CD4-positive, alpha-beta T cell treated with Interleukin-17A for 4 hours (primary cell): ENCODE measurements around the gene ZNF813.
"Not testable (repeated sequence)": the region's sequence is repeated elsewhere in the genome, so short reads cannot be mapped to it uniquely, and the experiment has no call there.

ENCODE experiments used
- DNase-seq: peaks from one replicate; pipeline ENCODE4 v3.0.0-alpha.2; 2020; ENCODE audit warnings: mixed read lengths

ZNF813 gene

DNA sequence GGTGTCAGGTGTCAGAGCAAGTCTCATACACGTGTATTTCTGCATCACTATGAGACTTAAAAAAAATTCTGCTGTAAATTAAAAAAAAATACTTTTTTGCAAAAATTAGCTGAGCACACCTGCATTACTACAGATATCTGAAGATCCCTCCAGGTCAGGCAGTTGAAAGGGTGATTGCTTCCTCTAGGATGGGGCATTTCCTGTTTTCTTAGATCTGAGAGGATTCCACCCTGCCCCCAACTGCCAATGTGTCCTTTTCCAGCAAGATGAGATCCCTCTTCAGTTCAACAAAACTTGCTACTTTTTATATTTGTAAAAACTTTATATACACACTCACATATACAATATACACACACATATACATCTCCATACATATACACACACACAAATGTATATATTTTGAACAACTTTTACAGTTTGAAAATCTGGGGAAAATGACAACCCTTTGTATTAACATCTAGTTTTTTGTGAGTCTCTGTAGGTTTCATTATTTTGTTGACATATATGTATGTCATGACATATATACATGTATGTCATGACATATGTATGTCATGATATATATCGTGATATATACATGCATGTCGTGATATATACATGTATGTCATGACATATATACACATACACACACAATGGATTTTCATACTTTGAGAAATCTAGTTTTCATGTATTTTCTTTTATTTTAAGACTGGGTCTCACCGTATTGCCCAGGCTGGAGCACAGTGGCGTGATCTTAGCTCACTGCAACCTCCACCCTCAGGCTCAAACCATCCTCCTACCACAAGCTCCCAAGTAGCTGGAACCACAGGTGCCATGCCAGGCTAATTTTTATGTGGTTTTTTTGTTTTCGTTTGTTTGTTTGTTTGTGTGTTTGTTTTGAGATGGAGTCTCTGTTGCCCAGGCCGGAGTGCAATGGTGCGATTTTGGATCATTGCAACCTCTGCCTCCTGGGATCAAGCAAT, 17.8 kb downstream of the ZNF813 start:
- DNase-seq = no peak

DNA sequence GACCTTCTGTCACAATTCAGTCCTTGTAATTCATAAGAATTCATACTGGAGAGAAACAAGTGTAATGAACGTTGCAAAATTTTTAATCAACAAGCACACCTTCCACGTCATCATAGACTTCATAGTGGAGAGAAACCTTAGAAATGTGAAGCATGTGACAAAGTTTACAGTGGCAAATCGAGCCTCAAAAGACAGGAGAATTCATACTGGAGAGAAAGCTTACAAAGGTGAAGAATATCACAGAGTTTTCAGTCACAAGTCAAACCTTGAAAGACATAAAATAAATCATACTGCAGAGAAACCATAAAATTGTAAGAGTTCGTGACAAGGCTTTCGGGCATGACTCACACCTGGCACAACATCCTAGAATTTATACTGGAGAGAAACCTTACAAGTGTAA, 24.6 kb downstream of the ZNF813 start:
- DNase-seq = no peak

DNA sequence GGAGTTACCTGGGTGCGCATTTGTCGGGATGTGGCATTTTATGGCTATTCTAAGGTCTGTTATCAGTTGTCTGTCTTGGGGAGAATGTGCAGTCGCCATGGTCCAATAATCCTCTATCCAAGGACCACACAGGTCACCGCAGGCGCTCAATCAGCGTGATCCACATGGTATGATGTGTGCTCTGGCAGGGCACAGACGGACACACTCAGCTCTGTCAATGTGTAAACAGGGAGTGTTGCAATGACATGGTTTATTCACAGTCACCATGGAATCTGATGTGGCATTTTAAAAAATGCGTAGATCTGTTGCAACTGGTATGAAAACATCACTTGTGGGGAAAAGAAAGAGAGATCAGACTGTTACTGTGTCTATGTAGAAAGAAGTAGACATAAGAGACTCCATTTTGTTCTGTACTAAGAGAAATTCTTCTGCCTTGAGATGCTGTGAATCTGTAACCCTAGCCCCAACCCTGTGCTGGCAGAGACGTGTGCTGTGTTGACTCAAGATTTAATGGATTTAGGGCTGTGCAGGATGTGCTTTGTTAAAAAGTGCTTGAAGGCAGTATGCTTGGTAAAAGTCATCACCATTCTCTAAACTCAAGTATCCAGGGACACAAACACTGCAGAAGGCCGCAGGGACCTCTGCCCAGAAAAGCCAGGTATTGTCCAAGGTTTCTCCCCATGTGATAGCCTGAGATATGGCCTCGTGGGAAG, 29.9 kb downstream of the ZNF813 start:
- not testable (repeated sequence) for DNase-seq

DNA sequence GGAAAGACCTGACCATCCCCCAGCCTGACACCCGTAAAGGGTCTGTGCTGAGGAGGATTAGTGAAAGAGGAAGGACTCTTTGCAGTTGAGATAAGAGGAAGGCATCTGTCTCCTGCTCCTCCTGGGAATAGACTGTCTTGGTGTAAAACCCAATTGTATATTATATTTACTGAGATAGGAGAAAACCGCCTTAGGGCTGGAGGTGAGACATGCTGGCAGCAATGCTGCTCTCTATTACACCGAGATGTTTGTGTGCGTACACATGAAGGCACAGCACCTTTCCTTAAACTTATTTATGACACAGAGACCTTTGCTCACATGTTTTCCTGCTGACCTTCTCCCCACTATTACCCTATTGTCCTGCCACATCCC, 30.5 kb downstream of the ZNF813 start:
- DNase-seq = not testable (repeated sequence)

DNA sequence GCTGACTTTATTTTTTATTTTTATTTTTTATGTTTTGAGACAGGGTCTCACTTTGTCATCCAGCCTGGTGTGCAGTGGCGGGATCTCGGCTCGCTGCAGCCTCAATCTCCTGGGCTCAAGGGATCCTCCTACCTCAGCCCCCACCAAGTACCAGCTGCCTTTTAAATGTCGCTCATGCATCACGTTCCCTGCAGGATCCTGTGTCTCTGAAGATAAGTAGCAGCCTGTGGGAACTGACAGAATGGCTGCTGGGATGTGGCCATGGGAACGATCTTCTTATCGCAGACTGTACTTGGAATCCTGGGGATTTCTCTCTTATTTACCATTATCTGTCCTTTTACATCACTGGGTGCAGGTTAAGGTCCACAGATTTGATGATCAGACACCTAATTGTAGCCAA, 35.6 kb downstream of the ZNF813 start:
- not testable (repeated sequence) for DNase-seq

DNA sequence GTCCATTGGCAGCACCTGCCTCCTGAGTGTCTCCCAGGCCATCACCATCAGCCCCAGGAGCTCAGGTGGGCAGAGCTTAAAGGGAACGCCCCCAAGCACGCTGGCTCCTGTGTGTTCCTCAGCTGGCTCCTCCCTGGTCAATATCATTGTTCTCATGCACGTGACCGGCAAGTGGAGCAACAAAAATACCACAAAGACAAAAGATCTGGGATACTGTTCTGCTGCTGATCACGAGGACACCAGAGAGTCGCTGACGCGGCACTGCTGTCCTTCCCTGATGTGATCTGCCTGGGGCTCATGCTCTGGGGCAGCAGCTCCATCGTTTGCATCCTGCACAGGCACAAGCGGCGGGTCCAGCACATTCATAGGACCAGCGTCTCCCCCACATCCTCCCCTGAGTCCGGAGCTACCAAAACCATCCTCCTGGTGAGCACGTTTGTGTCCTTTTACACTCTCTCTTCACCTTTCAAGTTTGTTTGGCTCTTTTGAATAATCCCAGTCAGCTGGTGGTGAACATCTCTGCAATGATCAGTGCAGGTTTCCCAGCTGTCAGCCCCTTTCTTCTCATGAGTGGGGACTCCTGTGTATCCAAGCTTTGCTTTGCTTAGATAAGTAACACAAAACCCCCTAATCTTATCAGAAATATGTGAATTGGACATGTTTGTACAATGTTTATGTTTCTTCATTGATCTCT, 36.3 kb downstream of the ZNF813 start:
- not testable (repeated sequence) for DNase-seq

DNA sequence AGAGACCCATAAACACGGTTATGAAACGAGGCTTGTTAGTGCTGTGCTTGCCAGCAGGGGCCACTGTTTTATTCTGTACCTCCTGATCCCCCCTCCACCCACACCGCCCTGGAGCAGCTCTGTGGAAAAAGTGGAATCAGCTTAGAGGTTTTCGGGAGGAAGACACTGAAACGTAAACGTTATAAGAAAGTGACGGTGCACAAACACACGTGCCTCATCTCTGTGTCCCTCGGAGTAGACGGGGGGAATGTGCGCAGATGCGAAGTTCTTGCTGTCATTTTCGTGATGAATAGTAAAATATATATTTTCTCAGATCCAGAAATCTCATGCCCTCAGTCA, 36.8 kb downstream of the ZNF813 start:
- DNase-seq = not testable (repeated sequence)

DNA sequence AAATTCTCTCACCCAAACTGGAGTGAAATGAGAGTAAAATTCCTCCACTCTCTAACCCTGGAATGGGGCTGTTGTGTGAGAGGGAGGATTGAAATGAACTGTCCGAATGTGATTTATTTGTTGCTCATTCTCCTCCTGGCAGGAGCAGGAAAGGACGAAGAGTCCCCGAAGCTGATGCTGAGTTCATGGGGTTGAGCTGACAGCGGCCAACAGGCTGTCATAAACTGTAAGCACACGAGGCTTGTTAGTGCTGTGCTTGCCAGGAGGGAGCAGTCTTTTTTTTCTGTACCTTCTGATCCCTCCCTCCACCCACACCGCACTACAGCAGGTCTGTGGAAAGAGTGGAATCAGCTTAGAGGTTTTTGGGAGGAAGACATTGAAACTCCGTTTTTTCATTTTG, 37.4 kb downstream of the ZNF813 start:
- no peak for DNase-seq

DNA sequence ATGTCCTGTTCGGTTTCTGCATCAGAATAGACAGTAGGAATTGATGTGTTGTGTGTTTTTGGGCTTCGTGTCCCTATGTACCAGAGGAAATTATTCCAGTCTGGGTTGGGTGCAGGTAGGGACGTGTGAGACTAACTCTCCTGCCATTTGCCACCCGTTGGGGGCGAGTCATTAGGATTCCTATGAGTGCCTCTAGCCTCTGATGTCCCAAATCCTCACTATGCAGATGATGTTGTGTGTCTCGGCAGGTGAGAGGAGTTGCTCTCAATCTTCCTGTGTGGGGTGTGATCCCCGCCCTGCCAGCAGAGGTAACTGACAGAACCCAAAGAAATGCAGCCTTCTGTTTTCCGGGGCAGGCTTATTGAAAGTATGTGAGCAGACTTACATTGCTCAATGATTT, 39.2 kb downstream of the ZNF813 start:
- DNase-seq = no peak

DNA sequence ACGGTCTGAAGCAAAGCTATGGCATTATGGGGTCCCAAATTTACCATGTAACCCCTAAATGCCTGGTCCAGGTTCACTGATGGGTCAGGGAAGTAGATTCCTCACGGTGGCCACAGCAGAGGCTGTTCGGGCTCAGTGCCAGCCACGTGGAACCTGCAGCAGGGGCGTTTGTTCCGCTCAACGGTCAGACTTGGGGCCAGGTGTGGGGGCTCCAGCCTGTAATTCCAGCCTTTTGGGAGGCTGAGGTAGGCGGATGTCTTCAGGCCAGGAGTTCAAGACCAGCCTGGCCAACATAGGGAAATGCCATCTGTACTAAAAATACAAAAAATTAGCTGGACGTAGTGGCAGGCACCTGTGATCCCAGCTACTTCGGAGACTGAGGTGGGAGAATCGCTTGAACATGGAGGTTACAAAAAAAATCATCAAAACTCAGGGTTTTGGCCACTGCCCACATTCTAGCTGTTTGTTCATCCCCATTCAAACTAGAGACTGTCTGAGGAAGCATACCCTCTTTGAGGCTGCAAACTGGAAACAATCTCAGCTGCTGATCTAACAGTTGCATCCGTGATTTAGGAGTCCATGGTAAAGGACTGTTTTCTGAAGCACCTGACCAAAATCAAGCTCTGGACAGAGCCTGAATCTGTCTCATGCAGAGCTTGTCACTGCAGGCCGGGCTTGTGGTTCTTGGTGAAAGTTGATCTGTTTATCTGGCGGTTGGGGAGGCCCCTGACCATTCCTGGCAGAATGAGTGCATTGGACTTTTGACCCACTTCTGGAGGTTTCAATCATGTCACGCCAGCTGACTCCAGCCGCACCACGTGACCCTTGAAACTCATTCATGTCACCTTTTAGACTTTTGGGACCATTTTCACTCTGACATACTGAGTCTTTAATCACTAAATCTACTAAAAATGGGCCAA, 40.2 kb downstream of the ZNF813 start:
- no peak for DNase-seq

DNA sequence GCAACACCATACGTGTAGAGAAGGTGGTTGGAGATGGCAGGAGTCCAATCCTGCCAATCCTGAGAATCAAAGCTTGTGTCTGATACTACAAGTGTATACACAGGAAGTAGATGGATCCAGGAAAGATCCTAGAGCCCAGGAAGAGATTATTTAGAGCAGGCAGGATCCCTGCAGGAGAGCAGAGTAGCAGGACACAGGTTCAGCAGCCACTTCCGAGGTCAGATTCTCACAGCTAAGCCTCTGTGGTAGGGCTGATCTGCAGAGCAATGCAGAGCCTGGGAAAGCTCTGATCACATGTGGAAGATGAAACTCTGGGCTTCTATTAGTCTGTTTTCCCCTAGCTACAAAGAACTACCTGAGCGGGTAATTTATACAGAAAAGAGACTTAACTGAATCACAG, 41.9 kb downstream of the ZNF813 start:
- DNase-seq = no peak

DNA sequence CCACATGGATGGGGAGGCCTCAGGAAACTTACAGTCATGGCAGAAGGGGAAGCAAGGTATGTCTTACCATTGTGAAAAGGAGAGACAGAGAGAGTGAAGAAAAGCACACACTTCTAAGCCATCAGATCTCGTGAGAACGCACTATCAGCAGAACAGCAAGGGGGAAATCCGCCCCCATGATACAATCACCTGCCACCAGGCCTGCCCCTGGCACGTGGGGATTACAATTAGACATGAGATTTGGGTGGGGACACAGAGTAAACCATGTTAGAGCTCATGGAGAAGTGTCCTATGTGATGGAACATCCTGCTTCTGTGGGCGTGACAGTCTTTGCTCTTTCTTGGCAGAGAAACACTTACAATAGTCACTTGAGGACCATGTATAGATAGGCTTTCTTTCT, 42.3 kb downstream of the ZNF813 start:
- no peak for DNase-seq

DNA sequence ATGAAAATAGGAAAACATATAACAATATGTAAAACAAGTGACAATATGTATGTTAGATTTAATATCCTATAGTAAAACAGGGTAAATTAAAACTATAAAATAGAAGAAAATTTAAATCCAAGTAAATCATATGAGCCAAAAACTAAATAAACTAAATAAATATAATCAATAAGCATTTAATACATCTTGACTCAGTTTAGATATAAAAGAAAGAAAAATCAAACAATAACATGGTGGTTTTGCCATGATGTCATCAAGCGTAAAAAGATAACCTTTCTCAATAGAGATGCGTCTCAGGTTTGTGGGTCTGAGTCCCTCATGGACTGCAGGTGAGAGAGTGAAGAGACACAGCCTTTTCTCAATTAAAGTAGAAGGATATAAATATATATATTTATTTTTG, 43.8 kb downstream of the ZNF813 start:
- no peak for DNase-seq

DNA sequence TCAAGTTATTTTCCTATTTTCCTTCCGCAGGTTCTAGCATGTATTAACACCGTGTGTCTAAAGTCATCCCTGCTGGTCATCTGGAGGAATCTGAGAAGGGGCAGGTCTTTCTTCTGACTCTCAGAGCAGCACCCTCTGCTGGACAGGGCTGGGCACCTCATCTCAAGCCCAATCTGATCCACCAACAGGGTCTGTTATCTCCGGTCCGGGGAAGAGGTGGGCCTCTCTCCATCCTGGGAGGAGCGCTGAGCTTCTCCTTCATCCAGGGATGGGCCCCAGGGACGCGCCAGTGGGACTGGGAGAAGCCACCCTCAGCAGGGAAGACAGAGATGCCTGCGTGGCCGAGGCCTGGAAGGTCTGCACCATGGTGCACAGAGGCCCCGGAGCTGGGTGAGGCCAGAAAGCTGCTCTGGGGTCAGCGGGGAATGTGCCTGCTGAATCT, 44.4 kb downstream of the ZNF813 start:
- peak; percentile 66 for DNase-seq

DNA sequence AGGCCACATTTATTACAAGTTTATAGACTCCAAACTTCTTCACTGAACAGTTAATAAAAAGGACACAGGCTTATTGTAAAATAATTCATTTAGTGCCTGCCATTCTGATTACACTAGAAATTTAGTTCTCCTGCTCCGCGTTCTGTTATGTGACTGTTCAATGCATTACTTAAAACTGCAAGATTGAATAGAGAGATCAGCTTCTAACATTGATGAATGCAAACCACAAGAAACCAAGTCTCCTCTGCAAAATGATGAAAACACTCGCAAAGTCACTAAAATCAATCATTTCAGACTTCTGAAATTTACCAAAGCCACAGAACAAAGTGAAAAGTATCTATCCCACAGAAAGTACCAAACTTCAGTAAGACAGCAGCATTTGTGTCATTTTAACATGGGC, 47.5 kb downstream of the ZNF813 start:
- DNase-seq = not testable (repeated sequence)

DNA sequence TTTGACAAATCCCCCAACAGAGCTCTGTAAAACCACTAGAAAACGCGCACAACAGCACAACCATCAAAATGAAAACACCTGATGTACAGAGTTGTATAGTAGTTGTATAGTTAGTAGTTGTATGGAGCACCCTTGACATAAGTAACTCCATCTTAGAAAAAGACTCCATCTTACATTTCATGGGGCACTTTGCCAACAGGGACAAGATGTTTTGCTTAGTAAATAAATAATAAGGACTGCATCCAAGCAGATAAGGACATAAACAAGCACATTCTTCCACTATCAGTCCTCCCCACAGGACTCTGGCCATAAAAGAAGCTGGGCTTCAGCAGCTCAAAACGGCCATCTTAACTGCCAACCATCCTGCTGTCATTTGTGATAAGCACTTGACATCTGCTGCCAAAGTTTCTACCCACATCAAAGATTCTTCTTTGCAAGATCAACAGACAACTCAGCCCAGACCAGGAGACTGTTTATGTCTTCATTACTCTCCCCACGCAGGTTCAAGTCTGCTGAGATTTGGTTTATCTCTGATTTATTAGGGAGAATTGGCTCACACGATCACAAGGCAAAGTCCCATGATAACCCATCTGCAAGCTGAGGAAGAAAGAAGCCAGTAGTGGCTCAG, 49.7 kb downstream of the ZNF813 start:
- no peak for DNase-seq

DNA sequence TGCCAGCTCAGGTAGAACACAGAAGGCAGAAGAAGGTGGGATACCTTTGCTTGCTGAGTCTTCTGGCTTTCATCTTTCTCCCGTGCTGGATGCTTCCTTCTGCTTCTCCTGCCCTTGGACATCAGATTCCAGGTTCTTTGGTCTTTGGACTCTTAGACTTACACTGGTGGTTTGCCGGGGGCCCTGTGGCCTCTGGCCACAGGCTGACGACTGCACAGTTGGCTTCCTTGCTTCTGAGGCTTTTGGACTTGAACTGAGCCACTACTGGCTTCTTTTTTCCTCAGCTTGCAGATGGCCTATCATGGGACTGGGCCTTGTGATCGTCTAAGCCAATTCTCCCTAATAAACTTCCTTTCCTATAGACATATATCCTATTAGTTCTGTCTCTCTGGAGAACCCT, 50.6 kb downstream of the ZNF813 start:
- no peak for DNase-seq

DNA sequence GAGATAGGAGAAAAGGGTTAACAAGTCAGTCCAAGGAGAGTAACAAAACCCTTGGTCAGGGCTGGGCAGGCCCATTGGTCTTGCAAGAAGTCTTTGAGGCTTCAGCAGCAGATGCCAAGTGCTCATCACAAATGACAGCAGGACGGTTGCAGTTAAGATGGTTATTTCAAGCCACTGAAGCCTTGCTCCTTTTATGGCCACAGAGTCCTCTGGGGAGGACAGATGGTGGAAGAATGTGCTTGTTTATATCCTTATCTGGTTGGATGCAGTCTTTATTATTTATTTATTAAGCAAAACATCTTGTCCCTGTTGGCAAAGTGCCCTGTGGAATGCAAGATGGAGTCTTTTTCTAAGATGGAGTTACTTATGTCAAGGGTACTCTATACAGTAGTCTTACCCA, 51.2 kb downstream of the ZNF813 start:
- no peak for DNase-seq

DNA sequence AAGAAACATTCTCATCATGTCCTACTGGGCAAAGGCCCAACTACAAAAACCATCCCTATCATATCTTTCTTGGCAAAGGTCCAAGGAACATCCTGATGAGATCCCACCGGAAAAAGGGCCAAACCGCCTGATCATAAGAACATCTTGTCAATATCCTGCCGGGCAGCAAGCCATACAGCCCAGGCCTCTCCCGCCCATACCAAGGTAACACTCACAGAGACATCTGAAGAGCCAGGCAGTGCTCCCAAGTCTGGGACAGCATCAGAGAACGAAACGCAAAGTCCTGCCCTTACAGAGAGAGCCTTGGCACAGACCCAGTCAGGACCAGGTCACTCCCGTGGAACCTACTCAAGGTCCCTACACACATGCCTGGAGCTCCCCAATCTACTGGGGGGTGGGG, 51.9 kb downstream of the ZNF813 start:
- no peak for DNase-seq

DNA sequence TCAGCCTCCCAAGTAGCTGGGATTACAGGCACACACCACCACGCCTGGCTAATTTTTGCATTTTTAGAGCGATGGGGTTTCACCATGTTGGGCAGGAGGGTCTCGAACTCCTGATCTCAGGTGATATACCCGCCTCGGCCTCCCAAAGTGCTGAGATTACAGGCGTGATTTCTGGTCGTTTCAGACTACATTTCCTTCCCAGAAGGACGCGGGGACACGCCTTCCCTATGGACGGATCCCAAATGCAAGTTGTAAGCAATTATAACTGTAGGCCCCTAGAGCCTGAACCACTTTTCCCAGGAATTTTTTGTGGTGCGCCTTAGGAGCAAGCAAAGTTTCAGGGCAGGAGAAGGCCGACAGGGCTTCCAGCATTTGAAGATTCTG, 52.6 kb downstream of the ZNF813 start:
- no peak for DNase-seq

DNA sequence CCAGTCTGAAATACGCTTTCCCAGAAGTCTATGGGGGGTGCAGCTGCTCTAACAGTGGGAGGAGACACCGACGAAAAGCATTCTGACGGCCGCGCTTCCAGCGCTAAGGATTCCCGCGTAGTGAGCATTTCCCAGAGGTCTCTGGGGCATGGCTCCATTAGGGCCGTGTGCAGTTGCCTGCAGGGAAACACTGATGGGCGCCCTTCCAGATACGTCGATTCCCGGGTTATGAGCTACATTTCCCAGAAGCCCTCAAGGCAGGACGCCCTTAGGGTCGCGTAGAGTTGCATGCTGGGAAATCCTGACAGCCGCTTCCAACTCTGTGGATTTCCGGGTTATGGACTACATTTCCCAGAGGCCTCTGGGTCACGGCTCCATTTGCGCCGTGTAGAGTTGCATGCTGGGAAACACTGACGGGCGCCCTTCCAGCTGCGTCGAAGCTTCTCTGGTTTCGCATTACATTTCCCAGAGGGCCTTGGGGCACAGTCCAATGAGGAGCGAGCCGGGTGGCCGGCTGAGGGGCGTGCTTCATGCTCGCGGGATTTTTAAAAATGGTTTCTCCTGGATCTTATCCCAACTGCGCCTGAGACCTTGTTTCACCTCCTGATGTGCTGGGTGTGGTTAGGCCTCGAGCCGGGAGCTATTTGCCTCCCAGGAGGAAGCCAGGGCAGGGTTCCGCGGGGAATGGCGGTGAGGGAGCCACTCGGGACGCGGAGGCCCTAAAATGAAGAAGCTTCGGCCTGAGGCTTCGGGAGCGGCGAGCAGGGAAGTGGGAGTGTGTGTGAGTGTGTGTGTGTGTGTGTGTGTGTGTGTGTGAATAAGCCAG, 53.2 kb downstream of the ZNF813 start:
- DNase-seq = peak; percentile 91
